Forelimb muscle (tissue), 1 donor: ENCODE data around the gene VEZT. TPM values are rescaled to one million over a fixed set of nuclear protein-coding genes. Genes with fewer than 3 reads are reported as not detected.
"Not testable (repeated sequence)": the region's sequence is repeated elsewhere in the genome, so short reads cannot be mapped to it uniquely, and the experiment has no call there.

Source experiments
- DNase-seq: peaks from one replicate; pipeline ENCODE4 v3.0.0-alpha.2; 2013; ENCODE audit warnings: low read depth
- polyA plus RNA-seq: library from polyadenylated mRNA; unstranded; fragments of 120-200 nt; gene quantifications from one replicate; pipeline ENCODE4 v1.2.1, GENCODE V29; 2013; ENCODE audit not compliant: insufficient read length

VEZT gene
- polyA plus RNA-seq, 1 donor: 81.4 TPM

- DNase-seq: no peak
These were observed 6.9 kb downstream of the VEZT start for GRCh38 chr12:95224202-95225170.

- DNase-seq: no peak
These were observed 8.1 kb downstream of the VEZT start for GRCh38 chr12:95225645-95226212.

- no peak for DNase-seq
These were observed 10.3 kb downstream of the VEZT start for GRCh38 chr12:95227818-95228356.

- DNase-seq: no peak
These were observed 11.0 kb downstream of the VEZT start for GRCh38 chr12:95228617-95229016.

GRCh38 chr12:95229636-95230035, 12.0 kb downstream of the VEZT start:
- DNase-seq: no peak

- DNase-seq: no peak
These were observed 12.7 kb downstream of the VEZT start for GRCh38 chr12:95230313-95230712.

- DNase-seq: no peak
These were observed 13.6 kb downstream of the VEZT start for GRCh38 chr12:95231190-95231589.

GRCh38 chr12:95234187-95234586, 16.6 kb downstream of the VEZT start:
- not testable (repeated sequence) for DNase-seq

GRCh38 chr12:95235621-95236020, 18.0 kb downstream of the VEZT start:
- DNase-seq: not testable (repeated sequence)

GRCh38 chr12:95237315-95237714, 19.7 kb downstream of the VEZT start:
- DNase-seq: no peak

GRCh38 chr12:95238150-95238549, 20.5 kb downstream of the VEZT start:
- no peak for DNase-seq

- no peak for DNase-seq
These were observed 21.6 kb downstream of the VEZT start for GRCh38 chr12:95239216-95239615.

- DNase-seq: not testable (repeated sequence)
These were observed 22.2 kb downstream of the VEZT start for GRCh38 chr12:95239835-95240234.

GRCh38 chr12:95240556-95240955, 22.9 kb downstream of the VEZT start:
- DNase-seq: no peak

- not testable (repeated sequence) for DNase-seq
These were observed 23.5 kb downstream of the VEZT start for GRCh38 chr12:95241138-95241537.

GRCh38 chr12:95241761-95242506, 24.3 kb downstream of the VEZT start:
- no peak for DNase-seq

GRCh38 chr12:95243497-95244183, 26.0 kb downstream of the VEZT start:
- no peak for DNase-seq

GRCh38 chr12:95244350-95244749, 26.7 kb downstream of the VEZT start:
- no peak for DNase-seq

- no peak for DNase-seq
These were observed 30.5 kb downstream of the VEZT start for GRCh38 chr12:95248095-95248494.

- no peak for DNase-seq
These were observed 31.2 kb downstream of the VEZT start for GRCh38 chr12:95248604-95249360.

GRCh38 chr12:95253386-95253785, 35.8 kb downstream of the VEZT start:
- no peak for DNase-seq
